ENCODE measurements around the gene GBE1.
"Not testable (repeated sequence)": the region's sequence is repeated elsewhere in the genome, so short reads cannot be mapped to it uniquely, and the experiment has no call there.

Gene GBE1

DNA sequence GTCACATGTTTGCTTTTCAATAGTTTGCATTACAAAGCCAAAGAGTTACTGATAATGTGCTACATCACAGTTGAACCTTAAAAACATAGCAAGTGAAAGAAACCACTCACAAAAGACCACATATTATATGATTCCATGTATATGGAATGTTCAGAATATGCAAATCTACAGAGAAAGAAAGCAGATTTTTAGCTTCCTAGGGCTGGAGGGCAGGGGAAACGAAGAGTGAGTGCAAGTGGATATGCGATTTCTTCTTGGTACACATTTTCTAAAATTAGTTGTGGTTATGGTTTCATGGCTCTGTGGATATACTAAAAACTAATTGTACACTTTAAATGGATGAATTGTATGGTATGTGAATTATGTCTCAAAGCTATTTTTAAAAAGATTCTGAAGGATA, 4.0 kb upstream of the GBE1 start:
- TF ChIP-seq, protein P1, sequence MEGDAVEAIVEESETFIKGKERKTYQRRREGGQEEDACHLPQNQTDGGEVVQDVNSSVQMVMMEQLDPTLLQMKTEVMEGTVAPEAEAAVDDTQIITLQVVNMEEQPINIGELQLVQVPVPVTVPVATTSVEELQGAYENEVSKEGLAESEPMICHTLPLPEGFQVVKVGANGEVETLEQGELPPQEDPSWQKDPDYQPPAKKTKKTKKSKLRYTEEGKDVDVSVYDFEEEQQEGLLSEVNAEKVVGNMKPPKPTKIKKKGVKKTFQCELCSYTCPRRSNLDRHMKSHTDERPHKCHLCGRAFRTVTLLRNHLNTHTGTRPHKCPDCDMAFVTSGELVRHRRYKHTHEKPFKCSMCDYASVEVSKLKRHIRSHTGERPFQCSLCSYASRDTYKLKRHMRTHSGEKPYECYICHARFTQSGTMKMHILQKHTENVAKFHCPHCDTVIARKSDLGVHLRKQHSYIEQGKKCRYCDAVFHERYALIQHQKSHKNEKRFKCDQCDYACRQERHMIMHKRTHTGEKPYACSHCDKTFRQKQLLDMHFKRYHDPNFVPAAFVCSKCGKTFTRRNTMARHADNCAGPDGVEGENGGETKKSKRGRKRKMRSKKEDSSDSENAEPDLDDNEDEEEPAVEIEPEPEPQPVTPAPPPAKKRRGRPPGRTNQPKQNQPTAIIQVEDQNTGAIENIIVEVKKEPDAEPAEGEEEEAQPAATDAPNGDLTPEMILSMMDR (IDR thresholded peaks at IDR 0.05; ENCODE audit: low read depth, low read length, missing control alignments), result no peak
- DNase-seq (ENCODE audit: low read depth), result no peak
- no peak overlapping the region for H3K4me3 ChIP-seq (ENCODE audit: low read depth, low read length)

DNA sequence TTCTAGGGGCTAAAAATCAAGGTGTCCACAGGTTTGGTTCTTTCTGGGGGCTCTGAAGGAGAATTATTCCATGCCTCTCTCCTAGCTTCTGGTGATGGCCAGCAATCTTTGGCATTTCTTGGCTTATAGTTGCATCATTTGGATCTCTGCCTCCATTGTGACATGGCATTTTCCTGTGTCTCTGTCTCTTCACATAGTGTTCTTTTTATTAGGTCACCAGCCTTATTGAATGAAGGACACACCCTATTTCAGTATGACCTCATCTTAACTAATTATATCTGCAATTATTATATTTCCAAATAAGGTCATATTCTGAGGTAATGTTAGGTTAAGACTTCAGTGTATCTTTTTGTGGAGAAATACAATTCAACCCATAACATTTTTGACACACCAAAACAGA, 3.2 kb upstream of the GBE1 start:
- TF ChIP-seq, protein P1 (IDR thresholded peaks at IDR 0.05; ENCODE audit: low read depth, low read length, missing control alignments), result no peak
- H3K4me3 ChIP-seq (ENCODE audit: low read depth, low read length), result no peak overlapping the region
- no peak for DNase-seq (ENCODE audit: low read depth)

DNA sequence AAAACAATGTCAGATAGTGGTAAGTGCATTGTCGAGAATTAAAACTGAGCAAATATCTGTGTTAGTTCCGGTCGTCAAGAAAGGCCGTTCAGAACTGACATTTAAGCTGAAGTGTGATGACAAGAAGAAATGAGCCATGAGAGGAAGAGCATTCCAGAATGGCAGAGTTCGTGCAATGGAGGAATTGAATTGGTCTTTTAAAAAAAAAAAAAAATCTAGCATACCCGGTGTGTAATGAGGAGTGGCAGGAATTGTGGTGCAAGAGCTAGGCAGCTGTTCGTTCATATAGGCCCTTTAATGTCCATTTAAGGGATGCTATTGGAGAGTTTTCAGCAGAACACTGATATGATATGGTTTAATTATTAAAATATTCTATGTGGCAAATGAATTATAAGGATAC, 2.6 kb upstream of the GBE1 start:
- no peak overlapping the region for H3K4me3 ChIP-seq (ENCODE audit: low read depth, low read length)
- no peak for DNase-seq (ENCODE audit: low read depth)
- TF ChIP-seq, protein P1 (IDR thresholded peaks at IDR 0.05; ENCODE audit: low read depth, low read length, missing control alignments), result no peak

DNA sequence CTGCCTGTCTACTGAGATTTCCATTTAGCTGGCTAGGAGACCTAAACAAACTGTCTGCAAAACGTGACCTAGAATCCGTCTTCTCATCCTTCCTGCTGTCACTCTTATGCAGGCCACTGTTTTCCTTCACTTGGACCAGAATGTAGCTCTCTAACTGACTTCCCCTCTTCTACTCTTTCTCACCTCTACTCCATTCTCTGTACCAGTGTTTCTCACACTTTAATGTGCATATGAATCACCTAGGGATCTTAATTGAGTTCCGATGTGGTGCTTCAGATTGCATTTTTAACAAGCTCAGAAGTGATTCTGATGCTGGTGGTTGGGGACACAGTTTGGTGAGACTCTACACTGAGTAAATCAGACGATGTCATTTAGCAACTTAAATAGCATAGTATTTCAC, 1.6 kb upstream of the GBE1 start:
- TF ChIP-seq, protein P1 (IDR thresholded peaks at IDR 0.05; ENCODE audit: low read depth, low read length, missing control alignments), result no peak
- H3K4me3 ChIP-seq (ENCODE audit: low read depth, low read length), result no peak overlapping the region
- DNase-seq (ENCODE audit: low read depth), result no peak

DNA sequence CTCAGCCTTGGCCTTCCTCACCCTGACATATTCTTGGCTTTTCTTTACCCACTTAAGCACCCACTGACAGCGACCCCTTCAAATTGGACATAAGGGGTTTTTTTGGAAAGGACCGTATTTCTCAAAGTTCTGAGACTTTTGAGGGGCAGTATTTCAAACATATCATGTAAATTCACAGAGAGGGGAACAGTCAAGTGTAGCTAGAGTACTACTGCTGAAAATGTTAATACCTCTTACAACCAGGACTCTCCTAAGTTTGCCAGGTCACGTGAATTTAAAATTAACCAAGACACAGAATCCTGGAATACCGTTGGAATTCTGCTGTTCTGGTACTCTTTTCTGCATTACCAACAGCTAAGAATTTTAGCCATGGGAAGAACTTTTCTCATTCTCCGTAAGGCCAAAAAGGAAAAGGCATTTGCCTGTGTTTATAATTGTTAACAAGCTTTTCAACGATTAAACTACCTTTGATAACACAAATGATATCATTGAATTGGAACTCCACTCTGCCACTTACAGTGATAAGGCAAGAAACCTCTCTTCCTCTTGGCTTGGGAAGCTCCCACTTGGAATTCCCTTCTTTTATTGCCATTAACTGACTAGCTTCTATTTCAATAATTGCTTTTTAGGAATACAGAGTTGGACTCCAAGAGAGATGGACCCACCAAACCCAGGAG, 597 bp upstream of the GBE1 start:
- H3K4me3 ChIP-seq (ENCODE audit: low read depth, low read length), result peak overlapping the region; percentile 70
- TF ChIP-seq, protein P1 (IDR thresholded peaks at IDR 0.05; ENCODE audit: low read depth, low read length, missing control alignments), result no peak
- no peak for DNase-seq (ENCODE audit: low read depth)

DNA sequence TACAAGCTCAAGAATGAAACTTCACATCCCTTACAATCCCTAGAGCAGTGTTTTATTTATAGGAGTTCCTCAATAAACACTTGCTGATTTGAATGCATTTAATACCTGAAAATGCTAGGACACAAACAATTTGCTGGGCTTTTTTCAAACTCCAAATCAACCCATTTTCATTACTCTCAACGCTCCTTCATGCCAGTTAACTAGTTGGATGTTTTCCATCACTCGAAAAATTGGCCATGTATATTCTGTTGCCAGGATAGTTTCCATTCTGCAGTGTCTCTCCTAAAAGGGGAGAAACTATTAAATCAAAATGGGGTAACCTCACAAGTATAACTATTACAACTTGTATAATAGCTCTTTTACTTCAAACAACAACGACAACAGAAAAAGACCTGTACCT, 1.2 kb downstream of the GBE1 start:
- no peak for DNase-seq (ENCODE audit: low read depth)
- TF ChIP-seq, protein P1 (IDR thresholded peaks at IDR 0.05; ENCODE audit: low read depth, low read length, missing control alignments), result no peak
- H3K4me3 ChIP-seq (ENCODE audit: low read depth, low read length), result peak overlapping the region; percentile 70

DNA sequence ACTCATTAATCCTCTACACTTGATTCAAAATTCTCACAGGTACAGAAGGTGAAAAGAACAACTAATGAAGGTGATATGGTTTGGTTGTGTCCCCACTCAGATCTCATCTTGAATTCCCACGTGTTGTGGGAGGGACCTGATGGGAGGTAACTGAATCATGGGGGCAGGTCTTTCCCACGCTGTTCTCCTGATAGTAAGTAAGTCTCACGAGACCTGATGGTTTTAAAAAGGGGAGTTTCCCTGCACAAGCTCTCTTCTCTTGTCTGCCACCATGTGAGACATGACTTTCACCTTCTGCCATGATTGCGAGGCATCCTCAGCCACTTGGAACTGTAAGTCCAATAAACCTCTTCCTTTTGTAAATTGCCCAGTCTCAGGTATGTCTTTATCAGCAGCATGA, 2.7 kb downstream of the GBE1 start:
- H3K4me3 ChIP-seq (ENCODE audit: low read depth, low read length); DNase-seq (ENCODE audit: low read depth): not testable (repeated sequence)

All from GM12864 (cell line).